Measurements from ENCODE around the gene ZNF783. TPM values are rescaled to one million over a fixed set of nuclear protein-coding genes. Genes with fewer than 3 reads are reported as not detected.

The ZNF783 gene
- polyA plus RNA-seq, 2 of the 4 experiments (the other 2 are of a cell fraction): 7.4 to 8.0 TPM

DNA sequence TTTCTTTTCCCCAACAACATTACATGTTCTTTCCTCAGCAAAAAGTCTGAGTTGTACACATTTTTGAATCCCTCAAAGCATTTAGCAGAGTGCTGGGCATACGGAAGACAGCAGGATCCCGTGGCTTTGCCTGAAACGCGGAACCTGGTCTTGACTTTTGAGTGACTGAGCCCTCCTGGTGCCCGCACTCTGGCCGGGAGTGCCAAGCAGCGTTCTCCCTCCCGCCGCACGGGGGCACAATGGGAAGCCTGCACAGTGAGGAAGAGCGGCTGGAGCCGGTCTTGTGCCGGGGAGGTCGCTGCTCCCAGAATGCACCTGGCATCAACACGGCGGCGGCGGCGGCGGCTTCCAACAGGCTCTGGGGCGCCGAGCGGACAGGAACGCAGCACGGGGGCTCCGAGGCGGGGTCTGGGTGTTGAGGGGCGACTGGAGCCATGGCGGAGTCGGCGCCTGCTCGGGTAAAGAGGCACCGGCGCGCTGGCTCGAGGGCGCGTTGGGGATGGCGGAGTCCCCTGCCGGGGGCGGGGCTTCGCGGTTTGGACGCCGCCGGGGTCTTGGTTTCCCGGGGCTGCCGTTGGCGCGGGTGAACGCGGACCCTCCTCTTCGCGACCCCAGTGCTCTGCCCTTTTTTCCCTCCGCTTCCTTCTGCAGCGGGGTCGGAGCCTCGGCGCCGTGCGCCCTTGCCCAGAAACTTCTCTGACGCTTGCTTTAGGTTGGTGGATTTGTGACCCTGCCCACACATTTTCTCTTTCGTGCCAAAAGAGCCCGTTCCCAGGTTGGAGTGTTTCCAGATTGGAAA, 22.5 kb upstream of the ZNF783 start, which contains the start of gene ZNF212 (continued):
- 0 out of 2 replicates have a peak, but pooled peaks have one; percentile 40 for TF ChIP-seq E2F6 (IDR thresholded peaks at IDR 0.05; ENCODE audit: borderline replicate concordance, low read depth)
- peak; percentile 49; the same call in 1 of the 2 replicates for TF ChIP-seq HMGXB4 (CRISPR knock-in tag; IDR thresholded peaks at IDR 0.05; ENCODE audit: borderline replicate concordance)
- TF ChIP-seq KDM5A (IDR thresholded peaks at IDR 0.05): peak; percentile 56; the same call in 1 of the 2 replicates
- TF ChIP-seq JUN (IDR thresholded peaks at IDR 0.05): peak in 1 of 2 experiments; percentile 92; a peak in 4 of 5 replicates
- TF ChIP-seq, protein P1, sequence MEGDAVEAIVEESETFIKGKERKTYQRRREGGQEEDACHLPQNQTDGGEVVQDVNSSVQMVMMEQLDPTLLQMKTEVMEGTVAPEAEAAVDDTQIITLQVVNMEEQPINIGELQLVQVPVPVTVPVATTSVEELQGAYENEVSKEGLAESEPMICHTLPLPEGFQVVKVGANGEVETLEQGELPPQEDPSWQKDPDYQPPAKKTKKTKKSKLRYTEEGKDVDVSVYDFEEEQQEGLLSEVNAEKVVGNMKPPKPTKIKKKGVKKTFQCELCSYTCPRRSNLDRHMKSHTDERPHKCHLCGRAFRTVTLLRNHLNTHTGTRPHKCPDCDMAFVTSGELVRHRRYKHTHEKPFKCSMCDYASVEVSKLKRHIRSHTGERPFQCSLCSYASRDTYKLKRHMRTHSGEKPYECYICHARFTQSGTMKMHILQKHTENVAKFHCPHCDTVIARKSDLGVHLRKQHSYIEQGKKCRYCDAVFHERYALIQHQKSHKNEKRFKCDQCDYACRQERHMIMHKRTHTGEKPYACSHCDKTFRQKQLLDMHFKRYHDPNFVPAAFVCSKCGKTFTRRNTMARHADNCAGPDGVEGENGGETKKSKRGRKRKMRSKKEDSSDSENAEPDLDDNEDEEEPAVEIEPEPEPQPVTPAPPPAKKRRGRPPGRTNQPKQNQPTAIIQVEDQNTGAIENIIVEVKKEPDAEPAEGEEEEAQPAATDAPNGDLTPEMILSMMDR (IDR thresholded peaks at IDR 0.05): peak; percentile 77
- TF ChIP-seq RNF2 (IDR thresholded peaks at IDR 0.05; ENCODE audit: borderline replicate concordance, low read depth): no peak
- no peak for TF ChIP-seq TP53 (CRISPR knock-in tag; IDR thresholded peaks at IDR 0.05)
- TF ChIP-seq ZFP36 (IDR thresholded peaks at IDR 0.05; ENCODE audit: borderline replicate concordance, partially characterized antibody): no peak
- TF ChIP-seq PHF8 (IDR thresholded peaks at IDR 0.05; ENCODE audit: borderline replicate concordance, low read depth): peak; percentile 37; the same call in 1 of the 2 replicates
- peak in 1 of 2 experiments; percentile 38; a peak in 3 of 5 replicates for TF ChIP-seq RAD21 (conservative IDR thresholded peaks at IDR 0.05 in 1 of 2, IDR thresholded peaks at IDR 0.05 in 1 of 2)
- TF ChIP-seq, protein P2, sequence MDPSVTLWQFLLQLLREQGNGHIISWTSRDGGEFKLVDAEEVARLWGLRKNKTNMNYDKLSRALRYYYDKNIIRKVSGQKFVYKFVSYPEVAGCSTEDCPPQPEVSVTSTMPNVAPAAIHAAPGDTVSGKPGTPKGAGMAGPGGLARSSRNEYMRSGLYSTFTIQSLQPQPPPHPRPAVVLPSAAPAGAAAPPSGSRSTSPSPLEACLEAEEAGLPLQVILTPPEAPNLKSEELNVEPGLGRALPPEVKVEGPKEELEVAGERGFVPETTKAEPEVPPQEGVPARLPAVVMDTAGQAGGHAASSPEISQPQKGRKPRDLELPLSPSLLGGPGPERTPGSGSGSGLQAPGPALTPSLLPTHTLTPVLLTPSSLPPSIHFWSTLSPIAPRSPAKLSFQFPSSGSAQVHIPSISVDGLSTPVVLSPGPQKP (IDR thresholded peaks at IDR 0.05; ENCODE audit: low read depth, low read length): no peak
- no peak for TF ChIP-seq USF2 (IDR thresholded peaks at IDR 0.05)
- no peak for TF ChIP-seq FOSL2 (IDR thresholded peaks at IDR 0.05)
- no peak for TF ChIP-seq FOSL2 (CRISPR knock-in tag; IDR thresholded peaks at IDR 0.05)
- 0 out of 2 replicates have a peak, but pooled peaks have one; percentile 9 for TF ChIP-seq ATOH8 (CRISPR knock-in tag; IDR thresholded peaks at IDR 0.05; ENCODE audit: low read depth)

- ATAC-seq: no peak
- Histone ChIP-seq H3K27ac (no peak overlapping the region; a peak in 1 of 6 replicates), H3K4me2 (peak overlapping the region; percentile 95), H3K9me3 (peaks cover 12% of the 10 kb centered on the region), H3K4me3 (peak overlapping the region; percentile 74), H3K4me1 (peaks cover 22% of the 10 kb centered on the region)
- DNase-seq (ENCODE audit: low read depth in 1 of 2, low spot score in 1 of 2): no peak
- no peak for FAIRE-seq
- ChIA-PET POLR2A (interaction anchor here (1.5 kb wide), 1 partner anchor 21 kb away, joined by 4 read pairs; the partner anchor contains the start of gene ZNF783), CTCF (interaction anchor here (1.0 to 2.4 kb wide), 3 partner anchors 21 to 115 kb away, joined by 3 to 13 read pairs (median 7); partner anchors contain the start of genes ZNF282, ZNF425 and ZNF783)
- WGBS (ENCODE audit: missing lambda C conversion rate): 78% methylated on average over 5 of the region's 5 CpGs
- TF ChIP-seq NFE2L2 (conservative IDR thresholded peaks at IDR 0.05; ENCODE audit: low read length) (no peak), E2F6 (IDR thresholded peaks at IDR 0.05; ENCODE audit: borderline replicate concordance, low read depth) (no peak)
Measured at GRCh38 chr7:149240637-149241036, 21.4 kb upstream of the ZNF783 start.
